HK-2 (cell line): ENCODE results near the gene TRAPPC5.
A peak's percentile ranks its signal among the peaks of the same experiment; 100 is the strongest.
"Not testable (repeated sequence)": the region's sequence is repeated elsewhere in the genome, so short reads cannot be mapped to it uniquely, and the experiment has no call there.

Experiments used
- DNase-seq: peaks from one replicate; pipeline ENCODE4 v3.0.0-alpha.2; 2018; ENCODE audit not compliant: unreplicated experiment

The TRAPPC5 gene

DNA sequence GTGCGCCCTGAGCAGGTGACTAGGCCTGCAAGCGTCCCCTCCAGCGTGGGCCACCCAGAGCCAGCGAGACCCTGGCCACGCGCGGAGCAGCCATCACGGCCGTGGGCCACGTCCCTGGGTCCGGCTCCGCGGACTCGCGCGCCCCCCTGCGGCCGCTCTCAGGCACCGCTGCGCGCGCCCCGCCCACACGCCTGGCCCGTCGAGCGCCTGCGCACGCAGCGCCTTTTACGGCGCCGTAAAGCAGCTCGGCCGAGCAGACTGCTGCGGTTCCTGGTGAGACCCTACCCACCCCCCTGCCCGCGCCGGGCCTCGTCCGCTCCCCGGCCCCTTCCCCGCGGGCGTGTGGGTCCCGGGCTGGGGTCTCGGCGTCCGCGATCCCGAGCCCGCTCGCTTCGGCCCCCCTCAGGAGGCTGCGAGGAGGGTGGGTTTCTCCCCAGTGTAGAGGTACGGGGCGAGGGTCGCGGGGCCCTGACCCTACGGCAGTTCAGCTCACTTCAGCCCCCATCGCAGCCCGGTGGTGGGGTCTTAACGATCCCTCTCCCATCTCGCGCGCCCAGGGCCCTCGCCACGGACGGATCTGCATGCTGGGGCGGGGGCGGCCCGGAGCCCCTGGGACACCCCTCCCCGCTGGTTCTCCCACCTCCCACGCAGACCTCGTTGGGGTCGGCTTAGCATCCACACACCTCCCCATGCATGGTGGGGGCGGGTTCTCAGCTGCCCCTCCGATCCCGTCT is at the start of gene TRAPPC5:
TSS of gene TRAPPC5 (plus strand) at position 228 of the 734 bp plus-strand sequence. CDS start 1,421 bp downstream, outside the sequence.
- peak; percentile 81 for DNase-seq

DNA sequence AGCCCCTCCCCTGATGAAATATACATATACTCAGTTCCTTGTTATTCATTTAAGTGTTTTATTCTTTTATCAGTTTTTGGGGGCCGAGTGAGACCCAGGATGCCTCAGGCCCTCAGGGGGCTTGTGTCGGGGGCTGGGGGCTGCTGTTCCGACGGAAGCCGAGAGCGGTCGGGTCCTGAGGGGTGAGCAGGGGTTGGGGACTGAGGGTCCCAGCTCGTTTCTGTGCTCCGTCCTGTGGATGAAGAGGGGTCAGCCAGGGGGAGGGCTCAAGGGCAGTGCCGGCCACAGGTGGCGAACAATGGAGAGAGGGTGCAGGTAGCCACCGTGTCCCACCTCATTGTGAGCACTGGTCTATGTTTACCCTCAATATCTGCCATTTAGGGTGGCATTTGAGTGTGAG is 49.1 kb upstream of the TRAPPC5 start:
- no peak for DNase-seq

DNA sequence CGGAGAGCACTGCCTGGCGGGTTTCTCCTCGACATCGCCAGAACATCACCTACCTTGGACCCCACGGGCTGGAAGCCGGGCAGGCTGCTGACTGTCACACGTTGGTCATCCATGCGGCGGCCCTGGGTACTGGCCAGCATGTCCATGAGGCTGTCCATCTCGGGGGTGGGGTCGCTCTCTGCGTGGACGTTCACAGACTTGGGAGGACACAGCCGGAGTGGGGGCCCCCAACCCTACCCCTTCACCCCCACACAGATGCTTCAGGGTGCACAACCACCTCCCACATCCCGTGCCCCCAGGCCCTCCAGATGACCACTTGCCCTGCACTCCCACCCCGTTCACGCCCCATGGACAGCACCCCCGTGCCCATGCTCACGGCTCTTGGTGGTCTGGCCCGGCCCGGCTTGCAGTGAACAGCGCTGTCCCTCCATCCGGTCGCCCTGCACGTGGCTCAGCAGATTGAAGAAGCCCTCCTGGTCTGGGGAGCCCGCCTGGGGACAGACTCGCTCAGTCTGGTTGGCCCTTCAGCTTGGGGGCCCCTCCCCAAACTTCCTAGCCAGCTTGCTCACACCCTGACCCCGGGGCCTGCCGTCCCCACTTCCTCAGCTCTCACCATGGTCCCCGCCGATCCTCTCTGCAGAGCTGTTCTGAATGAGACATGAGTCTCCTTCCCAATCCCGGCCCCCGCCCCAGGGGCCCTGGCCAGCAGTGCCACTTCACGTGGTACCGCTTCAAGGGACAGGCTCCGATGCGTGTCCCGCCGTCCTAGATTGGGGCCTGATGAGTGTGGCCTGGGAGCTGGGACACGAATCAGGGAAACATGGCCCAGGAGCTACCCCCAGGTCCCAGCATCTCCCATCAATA is 48.1 kb upstream of the TRAPPC5 start:
- DNase-seq, result no peak

DNA sequence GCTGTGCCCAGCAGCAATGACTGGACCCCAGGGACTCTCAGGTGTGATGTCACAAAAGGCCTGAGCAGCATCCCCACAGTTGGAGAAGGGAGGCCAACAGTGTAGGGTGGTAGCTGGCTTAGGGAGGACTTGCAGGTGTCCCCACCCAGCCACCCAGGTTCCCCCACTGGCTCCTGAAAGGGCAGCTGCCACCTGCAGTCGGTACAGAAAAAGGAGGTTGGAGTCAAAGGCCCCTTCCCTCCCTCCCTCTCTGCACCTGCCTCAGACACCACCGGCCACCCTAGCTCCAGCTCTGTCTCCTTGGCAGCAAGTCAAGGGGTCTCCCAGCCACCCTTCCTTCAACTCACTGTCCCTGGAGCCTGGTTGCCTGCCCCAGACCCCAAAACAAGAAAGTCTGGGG is 46.9 kb upstream of the TRAPPC5 start, which contains the start of gene PCP2:
TSS of gene PCP2 (minus strand) at position 22 of the 400 bp plus-strand sequence. CDS start 262 bp downstream, outside the sequence.
- DNase-seq, result no peak

DNA sequence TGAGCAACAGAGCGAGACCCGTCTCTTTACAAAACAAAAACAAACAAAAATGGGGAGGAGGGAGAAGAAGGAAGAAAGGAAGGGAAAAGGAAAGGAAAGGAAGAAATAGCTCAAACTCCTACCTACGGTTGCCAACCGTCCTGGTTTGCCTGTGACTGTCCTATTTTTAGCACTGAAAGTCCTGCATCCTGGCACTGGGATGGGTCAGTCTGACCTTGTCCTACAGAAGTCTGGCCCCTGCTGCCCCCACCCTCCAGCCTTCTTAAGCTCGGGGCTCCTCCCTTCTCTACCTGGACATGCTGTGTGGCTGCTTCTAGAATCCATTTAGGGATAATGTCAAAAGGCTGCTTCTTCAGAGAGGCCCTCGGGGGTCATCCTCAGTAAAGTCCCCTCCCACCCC is 45.0 kb upstream of the TRAPPC5 start:
- DNase-seq, result no peak

DNA sequence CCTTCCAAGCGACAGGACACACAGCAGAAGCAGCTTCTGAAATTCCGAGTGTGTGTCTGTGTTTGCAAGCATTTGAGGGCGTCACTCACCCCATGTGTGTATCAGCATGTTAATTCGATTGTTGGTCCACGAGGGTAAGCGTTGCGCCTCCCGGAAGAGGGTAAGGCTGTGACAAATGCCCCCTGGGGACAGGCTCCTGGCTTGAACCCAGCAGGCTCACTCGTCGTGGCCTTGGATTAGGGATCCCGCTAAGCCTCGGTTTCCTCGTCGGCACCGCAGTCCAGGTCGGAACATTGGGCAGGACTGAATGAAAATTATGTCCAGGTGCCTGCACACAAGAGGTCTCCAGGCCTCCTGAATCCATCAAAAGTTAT is 44.3 kb upstream of the TRAPPC5 start:
- no peak for DNase-seq

DNA sequence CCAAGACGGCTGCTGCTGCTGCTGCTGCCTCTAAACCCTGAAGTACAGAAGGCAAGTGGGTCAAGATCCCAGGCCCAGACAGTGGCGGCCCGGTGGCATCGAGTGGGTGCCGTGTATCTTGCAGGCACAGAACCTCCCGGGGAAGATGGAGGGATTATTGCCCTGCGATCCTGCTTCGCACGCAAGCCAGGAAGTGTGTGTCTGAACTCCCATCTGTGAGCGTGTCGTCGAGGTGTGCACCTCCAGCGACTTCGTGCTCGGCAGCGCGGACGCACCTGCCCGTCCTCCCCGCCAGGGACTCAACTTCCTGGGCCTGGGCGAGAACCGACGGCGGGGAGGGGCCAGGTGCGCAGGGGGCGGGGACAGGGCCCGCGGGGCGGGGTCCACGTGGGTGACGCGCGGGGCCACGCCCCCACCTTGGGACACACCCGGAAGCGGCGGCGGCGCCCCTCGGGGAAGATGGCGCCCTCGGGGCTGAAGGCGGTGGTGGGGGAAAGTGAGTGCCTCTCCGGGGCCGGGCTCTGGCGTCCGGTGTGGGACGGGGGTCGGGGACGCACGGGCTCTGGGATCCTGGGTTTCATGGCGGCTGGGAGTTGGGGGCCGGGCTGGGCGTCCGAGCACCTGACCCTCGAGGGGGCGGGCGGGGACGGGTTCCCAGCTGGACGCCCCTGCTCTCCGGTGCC is 43.8 kb upstream of the TRAPPC5 start, which contains the start of gene STXBP2:
TSS of gene STXBP2 (plus strand) at position 420 of the 683 bp plus-strand sequence. CDS start at position 460, 40 bp downstream.
- DNase-seq, result peak; percentile 89

DNA sequence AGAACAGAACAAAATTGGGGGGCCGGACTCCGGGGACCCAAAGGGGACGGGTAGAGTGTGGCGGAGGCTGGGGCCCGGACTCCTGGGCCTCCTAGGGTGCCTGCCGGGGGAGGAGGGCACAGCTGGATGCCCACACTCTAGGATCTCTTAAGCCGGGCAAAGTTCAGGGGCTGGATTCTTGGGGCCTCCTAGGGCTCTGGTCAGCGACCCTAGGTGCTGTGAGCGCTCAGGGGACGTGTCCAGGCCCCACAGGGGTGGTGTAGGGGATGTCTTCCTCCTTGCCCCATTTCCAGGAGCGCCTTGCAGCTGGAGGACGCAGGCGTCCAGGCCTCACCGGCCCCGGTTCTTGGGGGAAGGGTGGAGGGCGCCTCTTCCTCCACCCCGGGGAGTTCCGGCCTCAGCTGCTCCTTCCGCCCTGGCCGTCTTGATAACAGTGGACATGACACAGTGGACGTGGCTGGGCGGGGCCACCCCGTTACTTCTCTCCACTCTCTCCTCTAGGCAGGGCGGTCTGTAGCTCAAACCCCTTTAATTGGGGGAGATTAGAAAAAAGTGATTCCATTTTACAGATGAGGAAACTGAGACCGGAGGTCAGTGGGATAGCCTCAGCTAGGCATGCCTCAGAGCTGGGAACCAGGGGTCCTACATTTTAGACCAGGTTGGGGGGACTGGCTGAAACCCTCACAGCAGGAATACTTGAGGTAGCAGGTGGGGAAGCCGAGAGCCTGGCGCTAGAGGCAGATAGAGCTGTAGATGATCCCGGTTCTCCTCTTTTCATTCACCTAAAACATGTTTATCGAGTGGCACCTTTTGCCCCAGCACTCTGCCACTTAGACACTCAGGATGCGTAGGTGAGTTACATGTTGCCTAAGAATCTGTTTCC is 43.0 kb upstream of the TRAPPC5 start:
- DNase-seq, result peak; percentile 24

DNA sequence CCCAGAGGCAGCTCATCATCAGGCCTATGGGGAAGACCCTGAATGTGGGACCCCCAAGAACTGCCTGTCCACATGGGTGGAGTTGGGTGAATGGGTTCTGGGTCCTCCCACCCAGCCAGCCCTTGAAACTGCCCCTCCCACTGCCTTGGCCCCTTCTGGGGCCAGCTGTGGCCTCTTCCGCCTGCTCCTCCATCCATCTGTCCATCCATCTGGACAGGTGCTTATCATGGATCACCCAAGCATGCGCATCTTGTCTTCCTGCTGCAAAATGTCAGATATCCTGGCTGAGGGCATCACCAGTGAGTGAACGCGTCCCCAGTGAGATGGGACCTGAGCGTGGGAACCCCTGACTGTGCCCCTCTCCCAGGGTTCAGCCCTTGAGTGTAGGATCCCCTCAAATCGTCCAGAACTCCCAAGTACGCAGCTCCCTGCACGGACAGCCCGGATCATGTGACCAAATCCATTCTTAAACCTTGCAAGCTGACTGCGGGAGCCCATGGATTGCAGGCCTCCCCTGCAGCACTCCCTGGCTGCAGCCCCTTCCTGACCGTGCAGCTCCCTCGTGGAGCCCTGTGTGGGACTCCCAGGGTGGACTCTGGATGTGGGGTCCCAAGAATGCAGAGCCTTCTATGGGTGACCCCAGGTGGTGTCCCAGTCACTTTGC is 41.7 kb upstream of the TRAPPC5 start:
- no peak for DNase-seq

DNA sequence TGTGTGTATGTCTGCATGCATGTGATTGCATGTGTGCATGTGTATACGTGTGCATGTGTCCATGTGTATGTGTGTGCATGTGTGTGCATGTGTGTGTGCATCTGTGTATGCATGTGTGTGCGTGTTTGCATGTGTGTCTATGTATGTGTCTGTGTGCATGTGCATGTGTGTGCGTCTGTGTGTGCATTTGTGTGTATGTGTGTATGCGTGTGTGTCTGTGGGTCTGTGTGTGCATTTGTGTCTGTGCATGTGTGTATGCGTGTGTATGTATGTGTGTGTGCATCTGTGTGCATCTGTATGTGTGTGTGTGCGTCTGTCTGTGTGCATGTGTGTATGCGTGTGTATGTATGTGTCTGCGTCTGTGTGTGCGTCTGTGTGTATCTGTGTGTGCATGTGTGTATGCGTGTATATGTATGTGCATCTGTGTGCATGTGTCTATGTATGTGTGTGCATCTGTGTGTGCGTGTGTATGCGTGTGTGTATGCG is 40.7 kb upstream of the TRAPPC5 start:
- no peak for DNase-seq

DNA sequence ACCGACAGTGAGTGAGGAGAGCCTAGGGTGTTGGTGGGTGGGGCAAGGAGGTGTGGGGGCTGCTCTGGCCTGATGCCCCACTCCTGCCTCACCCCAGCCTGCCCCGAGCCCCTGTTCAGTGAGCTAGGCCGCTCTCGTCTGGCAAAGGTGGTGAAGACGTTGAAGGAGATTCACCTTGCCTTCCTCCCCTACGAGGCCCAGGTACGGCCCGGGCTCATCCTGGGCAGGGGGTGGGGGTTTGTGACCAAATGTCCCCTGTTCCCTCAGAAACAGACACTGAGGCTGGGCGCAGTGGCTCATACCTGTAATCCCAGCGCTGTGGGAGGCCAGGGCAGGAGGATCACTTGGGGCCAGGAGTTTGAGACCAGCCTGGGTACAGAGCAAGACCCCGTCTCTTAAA is 39.8 kb upstream of the TRAPPC5 start:
- no peak for DNase-seq

DNA sequence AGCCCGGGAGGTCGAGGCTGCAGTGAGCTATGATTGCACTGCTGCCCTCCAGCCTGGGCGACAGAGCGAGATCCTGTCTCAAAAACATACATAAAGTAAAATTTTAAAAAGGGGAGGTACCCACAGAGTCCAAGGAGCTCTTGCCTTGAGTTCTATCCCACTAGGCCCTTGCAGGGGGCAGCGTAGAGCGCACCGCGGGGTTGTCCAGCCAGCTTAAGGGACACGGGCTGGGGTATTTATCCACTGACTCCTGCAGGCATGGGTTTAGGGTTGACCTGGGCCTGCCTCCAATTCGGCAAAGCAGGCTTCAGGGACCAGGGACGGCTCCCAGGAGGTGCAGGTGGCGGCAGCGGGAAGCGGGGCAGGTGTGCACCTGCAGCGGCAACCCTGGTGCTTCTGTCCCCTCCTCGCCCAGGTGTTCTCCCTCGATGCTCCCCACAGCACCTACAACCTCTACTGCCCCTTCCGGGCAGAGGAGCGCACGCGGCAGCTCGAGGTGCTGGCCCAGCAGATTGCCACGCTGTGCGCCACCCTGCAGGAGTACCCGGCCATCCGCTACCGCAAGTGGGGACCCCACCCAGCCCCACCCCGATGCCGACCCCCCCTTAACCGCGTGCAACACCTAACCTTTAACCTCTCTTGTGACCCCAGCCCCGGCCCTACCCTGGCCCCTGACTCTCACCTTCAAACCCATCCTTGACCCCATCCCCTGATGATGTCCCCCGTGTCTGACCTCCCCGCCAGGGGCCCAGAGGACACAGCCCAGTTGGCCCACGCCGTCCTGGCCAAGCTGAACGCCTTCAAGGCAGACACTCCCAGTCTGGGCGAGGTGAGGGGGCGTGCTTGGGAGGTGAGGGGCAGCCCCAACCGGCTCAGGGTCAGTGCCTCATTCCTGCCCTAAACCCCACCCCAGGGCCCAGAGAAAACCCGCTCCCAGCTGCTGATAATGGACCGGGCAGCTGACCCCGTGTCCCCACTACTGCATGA is 39.0 kb upstream of the TRAPPC5 start:
- DNase-seq, result no peak

DNA sequence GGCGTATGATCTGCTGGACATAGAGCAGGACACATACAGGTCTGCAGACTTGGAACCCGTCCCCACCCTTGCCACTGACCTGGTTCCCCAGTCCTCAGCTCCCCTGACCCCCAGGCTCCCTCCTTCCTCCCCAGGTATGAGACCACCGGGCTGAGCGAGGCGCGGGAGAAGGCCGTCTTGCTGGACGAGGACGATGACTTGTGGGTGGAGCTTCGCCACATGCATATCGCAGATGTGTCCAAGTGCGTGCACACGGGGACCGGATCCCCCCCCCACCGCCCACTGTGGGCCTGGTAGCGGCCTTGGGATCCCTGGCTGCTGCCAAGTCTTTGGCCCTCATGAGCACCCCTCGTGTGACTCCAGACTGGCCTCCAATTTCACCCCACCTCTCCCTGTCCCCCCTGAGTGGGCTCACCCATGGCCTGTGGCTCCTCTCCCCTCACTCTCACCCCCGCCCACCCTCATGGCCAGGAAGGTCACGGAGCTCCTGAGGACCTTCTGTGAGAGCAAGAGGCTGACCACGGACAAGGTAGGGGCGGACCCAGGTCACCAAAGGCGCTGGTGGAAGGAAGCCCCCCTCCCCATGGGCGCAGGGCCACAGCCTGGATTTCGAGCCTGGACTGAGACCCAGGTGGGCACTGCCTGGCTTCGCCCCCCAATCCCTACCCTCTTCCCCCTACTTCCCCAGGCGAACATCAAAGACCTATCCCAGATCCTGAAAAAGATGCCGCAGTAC is 38.2 kb upstream of the TRAPPC5 start:
- no peak for DNase-seq

DNA sequence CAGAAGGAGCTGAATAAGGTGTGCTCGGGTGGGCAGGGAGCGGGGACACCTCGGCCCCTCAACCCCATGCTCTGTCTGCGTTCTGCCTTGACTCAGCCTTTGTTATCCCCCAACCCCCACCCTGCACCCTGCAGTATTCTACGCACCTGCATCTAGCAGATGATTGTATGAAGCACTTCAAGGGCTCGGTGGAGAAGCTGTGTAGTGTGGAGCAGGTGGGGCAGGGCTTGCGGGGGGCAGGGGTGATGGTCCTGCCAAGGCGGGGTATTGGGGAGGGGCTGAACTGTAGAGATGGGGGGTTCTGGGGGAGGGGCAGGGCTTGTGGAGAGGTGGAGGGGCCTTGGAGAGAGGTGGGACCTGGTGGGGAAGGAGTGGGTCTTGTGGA is 37.6 kb upstream of the TRAPPC5 start:
- no peak for DNase-seq

DNA sequence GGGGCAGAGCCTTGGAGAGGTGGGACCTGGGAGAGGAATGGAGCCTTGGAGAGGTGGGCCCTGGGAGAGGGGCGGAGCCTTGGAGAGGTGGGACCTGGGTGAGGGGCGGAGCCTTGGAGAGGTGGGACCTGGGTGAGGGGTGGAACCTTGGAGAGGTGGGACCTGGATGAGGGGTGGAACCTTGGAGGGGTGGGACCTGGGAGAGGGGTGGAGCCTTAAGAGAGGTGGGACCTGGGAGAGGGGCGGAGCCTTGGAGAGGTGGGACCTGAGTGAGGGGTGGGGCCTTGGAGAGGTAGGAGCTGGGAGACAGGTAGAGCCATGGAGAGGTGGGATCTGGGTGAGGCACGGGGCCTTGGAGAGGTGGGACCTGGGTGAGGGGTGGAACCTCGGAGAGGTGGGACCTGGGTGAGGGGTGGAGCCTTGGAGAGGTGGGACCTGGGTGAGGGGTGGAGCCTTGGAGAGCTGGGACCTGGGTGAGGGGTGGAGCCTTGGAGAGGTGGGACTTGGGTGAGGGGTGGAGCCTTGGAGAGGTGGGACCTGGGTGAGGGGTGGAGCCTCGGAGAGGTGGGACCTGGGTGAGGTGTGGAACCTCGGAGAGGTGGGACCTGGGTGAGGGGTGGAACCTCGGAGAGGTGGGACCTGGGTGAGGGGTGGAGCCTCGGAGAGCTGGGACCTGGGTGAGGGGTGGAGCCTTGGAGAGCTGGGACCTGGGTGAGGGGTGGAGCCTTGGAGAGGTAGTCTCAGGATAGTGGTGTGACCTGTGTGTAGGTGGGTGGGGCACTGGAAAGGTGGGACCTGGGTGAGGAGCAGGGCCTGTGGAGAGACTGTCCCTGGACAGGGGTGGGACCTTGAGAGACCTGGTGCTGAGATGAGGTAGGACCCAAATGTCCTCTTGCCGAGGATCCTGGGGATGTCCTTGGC is 36.7 kb upstream of the TRAPPC5 start:
- not testable (repeated sequence) for DNase-seq

DNA sequence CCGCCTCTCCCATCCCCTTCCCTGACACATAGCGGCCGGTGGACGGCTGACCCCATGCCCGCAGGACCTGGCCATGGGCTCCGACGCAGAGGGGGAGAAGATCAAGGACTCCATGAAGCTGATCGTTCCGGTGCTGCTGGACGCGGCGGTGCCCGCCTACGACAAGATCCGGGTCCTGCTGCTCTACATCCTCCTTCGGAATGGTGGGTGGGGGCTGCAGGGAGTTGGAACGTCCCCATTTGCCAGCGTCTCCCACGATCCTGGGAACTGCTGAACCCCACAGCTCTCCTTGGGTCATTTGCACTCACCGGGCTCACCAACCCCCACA is 36.1 kb upstream of the TRAPPC5 start:
- no peak for DNase-seq

DNA sequence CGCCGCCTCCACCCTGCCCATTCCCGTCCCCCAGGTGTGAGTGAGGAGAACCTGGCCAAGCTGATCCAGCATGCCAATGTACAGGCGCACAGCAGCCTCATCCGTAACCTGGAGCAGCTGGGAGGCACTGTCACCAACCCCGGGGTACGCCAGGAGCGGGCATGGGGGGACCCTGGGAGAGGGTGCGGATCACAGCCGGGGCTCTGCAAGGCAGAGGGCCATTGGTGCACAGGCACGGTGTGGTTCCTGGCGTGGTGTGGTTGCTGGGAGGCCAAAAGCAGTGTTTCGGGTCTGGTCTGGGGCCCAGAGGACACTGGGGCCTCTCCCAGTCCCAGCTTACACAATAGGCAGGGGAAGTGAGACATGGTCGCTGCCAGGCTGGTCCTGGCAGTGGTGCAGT is 35.5 kb upstream of the TRAPPC5 start:
- DNase-seq, result no peak
